Panc1 (cell line): ENCODE results near the gene COL27A1. TPM values are rescaled to one million over a fixed set of nuclear protein-coding genes. Genes with fewer than 3 reads are reported as not detected.

ENCODE experiments used
- ATAC-seq: fragments of 200-7000 bp; cut with Tn5 transposase; 2 replicates; pipeline ENCODE4 v1.9.1; 2020; ENCODE audit warnings: mild to moderate bottlenecking, moderate library complexity
- BruUV-seq: library from RNA; stranded (reverse); fragments of 400-500 nt; replicated peaks from 2 replicates; lab custom pipeline; 2021; lab: Mats Ljungman, UMichigan
- CTCF ChIA-PET: fragments of 300-600 bp; sonication (Branson Sonifier 250); formaldehyde crosslinking; loops from one replicate; lab custom pipeline; 2022; ENCODE audit warnings: antibody characterized with exemption; lab: Charles Lee
- POLR2A ChIA-PET: fragments of 300-600 bp; sonication (Branson Sonifier 250); formaldehyde crosslinking; loops from one replicate; lab custom pipeline; 2022; ENCODE audit warnings: antibody characterized with exemption; lab: Charles Lee
- DNase-seq: peaks from one replicate; pipeline ENCODE4 v3.0.0-alpha.2; 2010; ENCODE audit warnings: low read depth, low spot score
- H3K27ac ChIP-seq: 2 replicates; pipeline ENCODE4 v1.5.1; 2011; ENCODE audit warnings: mild to moderate bottlenecking, low read length, inconsistent platforms
- H3K27me3 ChIP-seq: fragments of 200-500 bp; sonication (Bioruptor generic); 2 replicates; pipeline ENCODE4 v1.6.0; 2014; ENCODE audit warnings: low read length, inconsistent platforms; ENCODE audit not compliant: control insufficient read depth, insufficient read depth
- H3K36me3 ChIP-seq: fragments of 200-500 bp; sonication (Bioruptor generic); 2 replicates; pipeline ENCODE4 v1.5.1; 2014; ENCODE audit warnings: inconsistent platforms, mild to moderate bottlenecking, low read length, moderate library complexity; ENCODE audit not compliant: control insufficient read depth, insufficient read depth
- H3K4me1 ChIP-seq: 2 replicates; pipeline ENCODE4 v1.5.1; 2011; ENCODE audit warnings: inconsistent platforms, mild to moderate bottlenecking, low read length, moderate library complexity; ENCODE audit not compliant: control insufficient read depth, insufficient read depth
- H3K4me3 ChIP-seq, 2 experiments: 2 replicates each; pipeline ENCODE4 v1.5.1; 2011 to 2012; ENCODE audit warnings: low read depth in 2 of 2, low read length in 2 of 2, mild to moderate bottlenecking in 2 of 2, inconsistent platforms in 1 of 2, moderate library complexity in 1 of 2
- H3K9me3 ChIP-seq: fragments of 200-500 bp; sonication (Bioruptor generic); 2 replicates; pipeline ENCODE4 v1.5.1; 2014; ENCODE audit warnings: low read depth, mild to moderate bottlenecking, inconsistent platforms, low read length, moderate library complexity; ENCODE audit not compliant: control insufficient read depth, insufficient read depth
- POLR2AphosphoS5 ChIP-seq: IDR thresholded peaks from 2 replicates; pipeline ENCODE4 v1.6.1; 2012; ENCODE audit warnings: mild to moderate bottlenecking, low read depth, low read length, moderate library complexity
- SIN3A ChIP-seq: IDR thresholded peaks from 2 replicates; pipeline ENCODE4 v1.6.1; 2012; ENCODE audit warnings: low read depth, mild to moderate bottlenecking, low read length, moderate library complexity, borderline replicate concordance; ENCODE audit not compliant: insufficient read depth
- TCF7L2 ChIP-seq: IDR thresholded peaks from 2 replicates; pipeline ENCODE4 v1.6.1; 2011; ENCODE audit warnings: mild to moderate bottlenecking, low read depth, low read length, inconsistent platforms
- in situ Hi-C: cut with HindIII; loops from 2 replicates; pipeline ENCODE4 v1.10.0; 2016; ENCODE audit warnings: low sequenced_read_pairs, low pct_unique_long_range_greater_than_20kb
- intact Hi-C: fragments of 100-400 bp; cut with micrococcal nuclease; formaldehyde crosslinking; loops from one replicate; pipeline ENCODE4 v1.10.0; 2022; ENCODE audit not compliant: unreplicated experiment
- total RNA-seq: library from RNA; stranded (reverse); gene quantifications from one replicate; pipeline ENCODE4 v1.2.1, GENCODE V29; 2021; ENCODE audit not compliant: unreplicated experiment
- TF ChIP-seq, protein P1 (sequence below): fragments of 450-650 bp; IDR thresholded peaks from 2 replicates; pipeline ENCODE4 v1.5.1; 2017; ENCODE audit warnings: mild to moderate bottlenecking
- TF ChIP-seq, protein P2 (sequence below), 2 experiments: IDR thresholded peaks; 2 replicates each; pipeline ENCODE4 v1.6.1; 2011 to 2012; ENCODE audit warnings: low read depth in 2 of 2, control low read depth in 1 of 2, low read length in 1 of 2, mild to moderate bottlenecking in 1 of 2, moderate library complexity in 1 of 2; ENCODE audit not compliant: insufficient read depth in 1 of 2

COL27A1 gene
- total RNA-seq, 1 experiment from 2014 or later = 5.1 TPM

DNA sequence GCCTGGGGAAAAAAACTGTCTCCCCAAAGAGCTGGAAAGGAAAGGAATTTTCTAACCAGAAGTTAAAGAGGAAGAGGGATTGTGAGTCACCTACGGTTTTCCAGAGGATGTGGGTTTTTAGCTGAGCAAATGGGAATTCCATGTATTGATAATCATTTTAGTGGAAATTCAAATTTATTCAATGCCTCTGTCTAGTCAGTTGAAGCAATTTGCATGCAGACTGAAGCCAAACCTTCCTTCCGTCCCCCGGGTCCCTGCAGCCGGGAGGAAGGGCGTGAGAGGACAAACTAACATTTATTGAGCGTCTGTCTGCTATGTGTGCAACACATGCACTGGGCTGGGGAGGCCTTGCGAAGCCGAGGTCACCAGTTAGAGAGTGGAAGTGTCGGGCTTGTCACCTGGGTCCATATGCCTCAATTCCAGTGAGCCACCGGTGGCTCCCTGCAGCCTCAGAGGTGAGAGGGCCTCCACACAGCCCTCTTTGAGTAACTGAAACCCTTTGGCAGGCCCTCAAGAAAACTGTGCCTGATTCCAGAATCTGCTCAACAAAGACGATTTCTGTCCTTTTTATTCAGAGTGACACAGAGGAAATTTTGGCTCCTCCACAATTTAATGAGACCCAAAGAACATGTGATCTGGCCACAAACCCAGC lies 70.3 kb downstream of the COL27A1 start:
- intact Hi-C loops = no loop called here
- ATAC-seq (no peak), DNase-seq (no peak)
- no peak for TF ChIP-seq SIN3A
- no peak for TF ChIP-seq POLR2AphosphoS5
- TF ChIP-seq, protein P1, sequence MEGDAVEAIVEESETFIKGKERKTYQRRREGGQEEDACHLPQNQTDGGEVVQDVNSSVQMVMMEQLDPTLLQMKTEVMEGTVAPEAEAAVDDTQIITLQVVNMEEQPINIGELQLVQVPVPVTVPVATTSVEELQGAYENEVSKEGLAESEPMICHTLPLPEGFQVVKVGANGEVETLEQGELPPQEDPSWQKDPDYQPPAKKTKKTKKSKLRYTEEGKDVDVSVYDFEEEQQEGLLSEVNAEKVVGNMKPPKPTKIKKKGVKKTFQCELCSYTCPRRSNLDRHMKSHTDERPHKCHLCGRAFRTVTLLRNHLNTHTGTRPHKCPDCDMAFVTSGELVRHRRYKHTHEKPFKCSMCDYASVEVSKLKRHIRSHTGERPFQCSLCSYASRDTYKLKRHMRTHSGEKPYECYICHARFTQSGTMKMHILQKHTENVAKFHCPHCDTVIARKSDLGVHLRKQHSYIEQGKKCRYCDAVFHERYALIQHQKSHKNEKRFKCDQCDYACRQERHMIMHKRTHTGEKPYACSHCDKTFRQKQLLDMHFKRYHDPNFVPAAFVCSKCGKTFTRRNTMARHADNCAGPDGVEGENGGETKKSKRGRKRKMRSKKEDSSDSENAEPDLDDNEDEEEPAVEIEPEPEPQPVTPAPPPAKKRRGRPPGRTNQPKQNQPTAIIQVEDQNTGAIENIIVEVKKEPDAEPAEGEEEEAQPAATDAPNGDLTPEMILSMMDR = no peak
- TF ChIP-seq, protein P2, sequence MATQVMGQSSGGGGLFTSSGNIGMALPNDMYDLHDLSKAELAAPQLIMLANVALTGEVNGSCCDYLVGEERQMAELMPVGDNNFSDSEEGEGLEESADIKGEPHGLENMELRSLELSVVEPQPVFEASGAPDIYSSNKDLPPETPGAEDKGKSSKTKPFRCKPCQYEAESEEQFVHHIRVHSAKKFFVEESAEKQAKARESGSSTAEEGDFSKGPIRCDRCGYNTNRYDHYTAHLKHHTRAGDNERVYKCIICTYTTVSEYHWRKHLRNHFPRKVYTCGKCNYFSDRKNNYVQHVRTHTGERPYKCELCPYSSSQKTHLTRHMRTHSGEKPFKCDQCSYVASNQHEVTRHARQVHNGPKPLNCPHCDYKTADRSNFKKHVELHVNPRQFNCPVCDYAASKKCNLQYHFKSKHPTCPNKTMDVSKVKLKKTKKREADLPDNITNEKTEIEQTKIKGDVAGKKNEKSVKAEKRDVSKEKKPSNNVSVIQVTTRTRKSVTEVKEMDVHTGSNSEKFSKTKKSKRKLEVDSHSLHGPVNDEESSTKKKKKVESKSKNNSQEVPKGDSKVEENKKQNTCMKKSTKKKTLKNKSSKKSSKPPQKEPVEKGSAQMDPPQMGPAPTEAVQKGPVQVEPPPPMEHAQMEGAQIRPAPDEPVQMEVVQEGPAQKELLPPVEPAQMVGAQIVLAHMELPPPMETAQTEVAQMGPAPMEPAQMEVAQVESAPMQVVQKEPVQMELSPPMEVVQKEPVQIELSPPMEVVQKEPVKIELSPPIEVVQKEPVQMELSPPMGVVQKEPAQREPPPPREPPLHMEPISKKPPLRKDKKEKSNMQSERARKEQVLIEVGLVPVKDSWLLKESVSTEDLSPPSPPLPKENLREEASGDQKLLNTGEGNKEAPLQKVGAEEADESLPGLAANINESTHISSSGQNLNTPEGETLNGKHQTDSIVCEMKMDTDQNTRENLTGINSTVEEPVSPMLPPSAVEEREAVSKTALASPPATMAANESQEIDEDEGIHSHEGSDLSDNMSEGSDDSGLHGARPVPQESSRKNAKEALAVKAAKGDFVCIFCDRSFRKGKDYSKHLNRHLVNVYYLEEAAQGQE (IDR thresholded peaks at IDR 0.05; ENCODE audit: insufficient read depth in 1 of 2, low read depth in 2 of 2, low read length in 1 of 2) = no peak
- TF ChIP-seq TCF7L2 = no peak
- Histone ChIP-seq H3K4me1 (no peaks in the 10 kb centered on the region), H3K36me3 (no peaks in the 10 kb centered on the region), H3K27me3 (no peaks in the 10 kb centered on the region), H3K27ac (no peak overlapping the region), H3K4me3 (no peak overlapping the region), H3K9me3 (no peaks in the 10 kb centered on the region)
- ChIA-PET POLR2A (no interaction called here), CTCF (no interaction called here)
- in situ Hi-C loops = no loop called here
- BruUV-seq = no TSS peak

DNA sequence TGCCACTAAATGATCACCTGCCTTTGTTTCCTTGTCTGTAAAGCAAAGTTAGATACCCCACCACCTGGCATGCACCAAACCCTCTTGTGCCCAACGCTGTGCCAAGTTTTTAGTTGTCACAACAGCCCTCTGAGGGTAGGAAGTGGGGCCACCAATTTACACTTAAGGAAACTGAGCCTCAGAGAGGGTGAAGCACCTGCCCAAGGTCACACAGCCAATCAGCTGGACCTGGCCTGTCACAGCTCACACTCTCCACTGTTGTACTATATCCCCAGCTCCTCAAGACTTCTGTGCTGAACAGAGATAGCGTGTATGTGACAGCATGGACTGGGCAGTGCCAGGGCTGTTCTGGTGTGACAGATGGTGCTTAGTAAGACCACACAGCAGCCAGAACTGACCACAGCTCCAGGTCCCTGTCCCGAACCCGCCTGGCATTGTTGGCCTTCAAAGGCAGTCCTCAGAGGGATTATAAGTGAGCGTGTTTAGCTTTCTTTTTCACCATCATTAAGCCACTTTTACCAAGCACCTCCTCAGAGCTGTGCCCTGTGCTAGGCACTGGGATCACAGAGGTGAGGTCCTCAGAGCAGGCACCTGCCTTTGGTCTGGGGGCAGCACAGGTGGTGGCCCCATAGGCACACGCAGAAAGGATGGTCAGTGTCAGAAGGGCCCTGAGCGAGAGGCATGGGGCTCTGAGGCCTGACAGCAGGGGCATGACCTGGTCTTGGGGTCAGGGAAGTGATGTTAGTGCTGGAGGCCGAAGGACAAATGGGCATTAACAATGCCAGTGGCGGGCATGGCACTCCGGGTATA lies 71.1 kb downstream of the COL27A1 start:
- BruUV-seq = no TSS peak
- ATAC-seq (no peak), DNase-seq (no peak)
- Histone ChIP-seq H3K9me3 (no peaks in the 10 kb centered on the region), H3K36me3 (no peaks in the 10 kb centered on the region), H3K27me3 (no peaks in the 10 kb centered on the region), H3K4me1 (no peaks in the 10 kb centered on the region), H3K27ac (no peak overlapping the region), H3K4me3 (no peak overlapping the region)
- in situ Hi-C loops = no loop called here
- TF ChIP-seq, protein P1 = no peak
- no peak for TF ChIP-seq POLR2AphosphoS5
- TF ChIP-seq SIN3A = no peak
- TF ChIP-seq, protein P2 (IDR thresholded peaks at IDR 0.05; ENCODE audit: insufficient read depth in 1 of 2, low read depth in 2 of 2, low read length in 1 of 2) = no peak
- no peak for TF ChIP-seq TCF7L2
- POLR2A ChIA-PET = no interaction called here
- CTCF ChIA-PET = no interaction called here
- intact Hi-C loops = no loop called here
